SW480 (cell line): ENCODE results near the gene EXOSC9.

Source experiments
- DNase-seq: peaks from one replicate; pipeline ENCODE4 v3.0.0-alpha.2; 2016; ENCODE audit warnings: low spot score

EXOSC9 gene

GRCh38 chr4:121824950-121825349 is 23.8 kb downstream of the EXOSC9 start:
- no peak for DNase-seq

GRCh38 chr4:121827853-121828252 is 26.7 kb downstream of the EXOSC9 start:
- DNase-seq: no peak

- DNase-seq: no peak
Observed at GRCh38 chr4:121829511-121829910, 28.4 kb downstream of the EXOSC9 start.

- DNase-seq: no peak
Observed at GRCh38 chr4:121838136-121838535, 37.0 kb downstream of the EXOSC9 start.

GRCh38 chr4:121842862-121843261 is 41.7 kb downstream of the EXOSC9 start:
- DNase-seq: no peak

- no peak for DNase-seq
Observed at GRCh38 chr4:121846662-121847061, 45.5 kb downstream of the EXOSC9 start.

- DNase-seq: no peak
Observed at GRCh38 chr4:121851354-121851753, 50.2 kb downstream of the EXOSC9 start.

GRCh38 chr4:121860121-121860520 is 59.0 kb downstream of the EXOSC9 start:
- DNase-seq: no peak

GRCh38 chr4:121861426-121861825 is 60.3 kb downstream of the EXOSC9 start:
- no peak for DNase-seq

- no peak for DNase-seq
Observed at GRCh38 chr4:121863799-121864198, 62.7 kb downstream of the EXOSC9 start.
